HG03139 (cell line): Measurements from ENCODE around the gene PPP2R5A.

ENCODE experiments used
- ATAC-seq: cut with Tn5 transposase; IDR thresholded peaks from one replicate; pipeline ENCODE4 v1.9.1; 2021; ENCODE audit not compliant: unreplicated experiment

PPP2R5A gene

DNA sequence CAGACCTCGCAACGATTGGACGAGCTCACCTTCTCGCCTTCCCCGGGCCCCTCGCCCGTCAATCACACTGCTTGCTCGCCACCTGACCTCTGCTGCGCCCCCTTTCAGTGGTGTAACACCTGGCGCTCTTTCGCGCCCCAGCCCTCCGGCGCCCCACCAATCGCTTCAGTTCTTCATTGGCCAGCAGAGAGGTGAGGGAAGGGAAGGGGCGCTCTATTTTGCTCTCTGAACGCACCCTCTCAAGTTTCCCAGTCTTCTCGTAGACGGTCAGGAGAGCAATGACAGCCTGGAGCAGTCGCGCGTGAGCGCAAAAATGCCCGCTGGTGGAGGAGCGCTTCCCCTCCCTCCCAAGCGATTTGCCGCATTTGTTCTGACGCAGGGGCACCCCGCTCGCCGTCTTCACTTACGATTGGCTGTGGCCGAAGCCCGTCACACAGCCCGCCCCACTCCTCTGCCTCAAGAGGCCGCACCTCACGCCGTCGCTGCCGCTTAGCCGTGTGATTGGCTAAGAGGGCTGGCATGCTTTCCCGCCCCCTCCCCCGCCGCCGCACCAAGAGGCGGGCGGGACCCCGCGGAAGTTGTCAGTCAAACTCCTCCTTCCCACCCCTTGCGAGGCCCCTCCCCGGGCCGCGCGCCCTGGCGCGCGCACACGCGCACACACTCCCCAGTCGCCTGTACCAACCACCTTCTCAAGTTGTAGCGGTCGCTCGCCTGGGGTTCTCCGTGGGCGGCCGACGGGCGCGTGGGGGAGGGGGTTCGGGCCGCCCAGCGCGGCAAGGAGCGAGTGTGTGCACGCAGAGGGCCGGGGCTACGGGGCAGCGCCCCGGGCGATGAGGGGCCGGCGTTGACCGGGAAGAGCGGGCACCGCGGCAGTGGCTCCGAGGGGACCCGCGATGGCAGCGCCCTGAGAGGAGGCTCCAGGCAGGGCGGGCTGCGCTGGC lies at the start of gene PPP2R5A:
TSS of gene PPP2R5A (plus strand) at position 667 of the 941 bp plus-strand sequence. CDS start 701 bp downstream, outside the sequence.
- peak; percentile 89 for ATAC-seq

DNA sequence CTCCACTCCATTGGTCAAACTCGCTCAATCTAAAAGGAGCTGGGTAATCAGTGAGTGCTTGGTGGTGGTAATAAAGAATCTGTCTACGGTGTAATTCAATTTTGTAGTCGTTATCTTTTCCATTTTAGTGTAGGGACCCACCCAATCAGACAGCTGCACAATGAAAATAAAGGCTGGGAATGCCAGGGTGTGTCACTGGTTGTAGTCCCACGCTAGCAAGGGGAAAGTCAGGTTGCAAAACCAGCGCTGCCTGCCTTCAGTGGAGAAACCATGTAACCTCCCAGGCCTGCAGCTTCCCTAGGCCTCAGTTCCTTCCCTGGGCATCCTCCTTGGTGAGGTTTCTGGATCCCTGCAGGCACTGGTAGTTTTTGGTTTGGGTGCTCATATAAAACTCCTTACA lies 49.4 kb upstream of the PPP2R5A start:
- ATAC-seq, result no peak

DNA sequence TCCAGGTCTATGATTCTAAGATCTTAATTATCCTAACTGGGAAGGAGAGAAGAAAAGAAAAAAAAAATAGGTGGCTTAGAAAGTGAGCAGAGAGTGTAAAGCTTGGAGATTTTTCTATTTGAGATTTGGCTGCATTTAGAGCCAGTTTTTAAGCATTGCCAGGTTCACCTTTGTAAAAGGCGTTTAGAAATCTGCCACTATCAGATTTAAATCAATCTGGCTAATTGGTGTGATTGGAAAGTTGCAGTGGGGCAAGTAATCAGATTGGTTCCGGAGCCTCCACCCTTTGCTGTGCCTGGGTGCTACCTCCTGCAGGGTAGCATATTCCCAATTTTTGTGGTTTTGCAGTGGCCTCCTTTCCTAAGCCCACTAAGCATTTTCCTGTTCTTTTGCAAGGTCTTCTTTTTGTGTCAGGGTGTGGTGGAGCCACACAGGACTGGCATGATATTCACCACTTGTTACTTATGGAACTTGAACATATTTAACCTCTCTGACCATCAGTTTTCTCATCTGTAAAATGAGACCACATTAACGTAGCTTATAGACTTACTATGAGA lies 48.5 kb upstream of the PPP2R5A start:
- no peak for ATAC-seq

DNA sequence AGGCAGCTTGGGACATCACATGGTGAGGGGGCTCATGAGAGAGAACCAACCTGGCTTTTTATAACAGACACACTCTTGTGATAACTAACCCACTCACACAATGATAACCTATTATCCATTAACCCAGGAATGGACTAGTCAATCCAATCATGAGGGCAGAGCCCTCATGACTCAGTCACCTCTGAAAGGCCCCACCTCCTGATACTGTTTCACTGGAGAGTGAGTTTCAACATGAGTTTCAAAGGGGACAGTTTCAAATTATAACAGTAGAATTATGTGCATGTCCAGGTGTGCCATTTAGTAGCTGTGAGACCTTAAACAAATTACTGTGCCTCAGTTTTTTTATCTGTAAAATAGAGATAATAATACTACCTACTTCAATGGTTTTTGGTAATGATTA lies 47.6 kb upstream of the PPP2R5A start:
- peak; percentile 91 for ATAC-seq

DNA sequence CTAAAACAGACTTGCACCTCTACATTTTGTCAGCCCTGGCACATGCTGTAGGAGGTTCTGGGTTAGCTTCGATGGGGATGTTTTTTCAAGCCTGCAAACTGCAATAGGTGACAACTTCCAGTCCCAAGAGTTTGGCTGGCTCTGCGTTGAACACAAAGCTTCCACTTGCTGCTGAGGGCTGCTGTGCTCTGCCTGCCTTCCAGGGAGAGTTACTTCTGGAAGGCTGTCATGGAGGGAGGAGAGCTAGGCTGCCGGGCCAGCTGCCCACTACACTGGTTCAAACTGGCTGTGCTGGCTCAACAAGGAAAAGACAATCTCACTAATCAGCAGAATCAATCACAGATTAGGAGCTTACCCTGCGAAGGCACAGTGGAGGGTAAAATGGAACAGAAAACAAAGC lies 46.7 kb upstream of the PPP2R5A start:
- no peak for ATAC-seq

DNA sequence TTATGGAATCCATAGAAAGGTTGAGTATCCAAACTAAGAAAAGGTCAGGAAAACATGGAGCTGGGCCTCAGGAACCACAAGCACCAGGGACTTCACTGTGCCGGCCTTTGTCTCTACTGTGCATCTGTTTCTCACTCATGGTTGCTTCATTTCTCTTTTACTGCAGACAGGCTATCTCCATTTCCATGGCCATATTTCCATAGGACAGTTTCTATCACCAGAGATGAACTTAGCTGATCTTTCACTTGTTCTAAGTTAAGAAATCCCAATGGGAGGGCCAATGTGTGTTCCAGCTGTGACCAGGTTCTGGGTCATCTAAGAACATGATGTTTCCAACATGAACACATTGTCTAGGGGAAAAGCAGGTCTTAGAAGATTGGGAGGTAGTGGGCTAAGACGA lies 43.7 kb upstream of the PPP2R5A start:
- ATAC-seq, result no peak

DNA sequence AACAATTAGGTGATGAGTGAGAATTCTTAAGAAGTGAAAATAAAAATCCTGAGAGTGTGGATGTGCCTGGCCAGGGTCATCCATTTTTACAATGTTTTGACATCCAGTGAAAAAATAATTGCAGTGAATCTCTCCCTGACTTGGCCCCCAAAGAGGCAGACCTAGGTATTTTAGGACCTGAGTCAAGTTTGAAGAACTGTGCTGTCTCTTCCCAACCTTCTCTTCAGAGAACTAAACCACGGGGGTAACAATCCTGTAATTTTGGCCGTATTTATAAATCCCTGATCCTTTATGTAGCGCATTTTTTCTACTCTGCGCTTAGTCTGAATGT lies 43.3 kb upstream of the PPP2R5A start:
- no peak for ATAC-seq

DNA sequence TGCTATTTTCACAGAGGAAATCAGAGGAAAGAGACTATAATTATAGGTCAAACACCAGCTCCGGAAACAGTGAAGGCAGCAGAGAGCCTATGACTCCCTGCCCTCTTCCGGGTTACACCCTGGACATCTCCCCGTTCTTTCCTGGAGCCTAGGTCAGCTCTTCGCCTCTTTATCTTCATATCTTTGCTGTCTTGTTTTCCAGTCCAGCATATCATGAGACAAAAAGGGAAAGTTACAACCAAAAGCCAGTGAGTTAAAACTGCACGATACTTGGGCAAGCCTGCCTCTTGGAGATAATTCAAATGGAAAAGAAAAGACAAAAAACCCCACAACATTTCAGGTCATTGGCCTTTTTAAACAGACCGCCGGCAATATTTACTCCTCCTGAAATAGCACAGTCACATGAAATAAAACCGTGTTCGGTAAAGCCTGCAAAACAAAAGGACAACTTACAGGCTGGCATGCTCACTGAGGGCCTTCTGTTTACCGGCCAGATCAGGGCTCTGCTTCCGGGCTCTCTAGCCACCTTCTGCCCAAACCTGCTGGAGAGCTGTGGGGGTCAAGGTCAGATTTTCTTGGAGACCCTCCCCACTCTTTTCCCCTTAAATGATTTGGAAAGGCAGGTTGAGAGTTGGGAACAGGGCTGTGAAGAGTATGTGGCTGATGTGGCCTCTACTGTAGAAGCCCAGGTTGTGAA lies 42.8 kb upstream of the PPP2R5A start:
- no peak for ATAC-seq

DNA sequence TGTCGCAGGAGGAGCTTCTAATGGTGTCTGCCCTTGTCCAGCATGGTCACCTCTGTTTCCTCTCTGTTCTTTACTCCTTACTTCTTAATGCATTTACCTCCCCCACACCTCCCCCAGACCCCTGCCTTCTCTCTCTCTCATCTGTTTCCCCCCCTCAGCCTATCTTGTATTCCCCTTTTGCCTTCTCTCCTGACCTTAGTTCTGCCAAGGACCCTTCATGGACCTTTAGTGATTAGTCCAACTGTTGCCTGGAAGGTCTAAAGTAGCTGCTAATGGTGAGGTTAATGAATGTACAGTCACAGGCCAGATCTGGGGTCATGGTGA lies 42.3 kb upstream of the PPP2R5A start:
- ATAC-seq, result no peak

DNA sequence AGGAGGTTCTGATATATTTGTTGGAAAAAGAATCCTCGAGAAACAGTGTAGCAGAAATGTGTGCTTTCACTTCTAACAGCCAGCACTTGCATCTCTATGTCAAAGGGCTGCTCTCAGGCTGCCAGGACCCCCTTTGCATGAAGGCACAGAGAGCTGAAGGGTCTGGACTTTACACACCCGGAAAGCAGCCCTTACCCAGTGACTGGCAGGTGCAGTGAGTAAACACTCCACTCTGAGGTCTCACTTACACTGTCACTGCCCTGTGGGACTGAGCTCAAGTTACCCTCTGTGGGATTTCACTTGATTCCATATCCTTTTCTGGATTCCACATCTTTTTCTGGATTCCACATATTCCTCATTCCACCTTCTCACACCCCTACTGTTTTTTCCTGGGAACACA lies 40.8 kb upstream of the PPP2R5A start:
- no peak for ATAC-seq

DNA sequence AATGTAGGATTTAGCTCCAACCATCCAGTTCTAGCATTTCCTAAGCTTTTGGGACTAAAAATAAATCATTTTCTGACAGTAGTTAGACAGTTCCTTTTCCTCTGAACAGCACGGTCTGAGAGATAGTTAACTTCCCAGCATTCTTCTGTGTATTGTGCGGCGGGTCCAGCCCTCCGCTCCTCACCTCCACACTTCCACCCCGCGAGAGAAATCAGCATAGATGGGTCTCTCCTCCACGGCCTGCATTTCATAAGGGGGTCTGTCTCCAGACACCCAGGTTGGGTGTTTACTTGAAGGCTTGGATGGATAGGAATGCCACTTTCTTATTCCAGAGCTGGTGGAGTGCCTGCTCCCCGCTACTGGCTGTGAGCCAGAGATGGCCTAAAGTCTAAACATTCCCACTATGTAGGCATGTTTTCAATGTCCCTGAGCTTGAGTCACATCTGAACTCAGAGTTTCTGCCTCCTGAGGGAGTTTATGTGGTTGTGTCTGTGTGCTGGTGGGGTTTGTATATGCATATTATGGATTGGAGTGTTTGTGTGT lies 38.0 kb upstream of the PPP2R5A start:
- no peak for ATAC-seq

DNA sequence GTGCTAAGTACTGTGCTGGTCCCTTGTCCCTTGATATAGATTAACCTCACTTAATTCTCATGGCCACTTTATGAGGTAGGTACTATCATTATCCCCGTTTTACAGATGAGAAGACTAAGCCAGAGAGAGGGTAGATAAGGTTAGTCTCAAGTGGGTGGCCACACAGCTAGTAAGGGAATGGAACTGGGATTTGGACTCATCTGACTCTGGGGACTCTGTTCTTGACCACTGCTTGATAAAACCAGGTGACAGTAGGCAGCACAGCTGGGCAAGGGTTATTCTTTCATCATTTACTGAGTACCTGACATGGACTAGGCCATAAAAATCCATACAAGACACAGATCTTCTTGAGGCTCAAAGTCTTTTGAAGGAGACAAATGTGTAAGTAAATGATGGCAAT lies 37.2 kb upstream of the PPP2R5A start:
- ATAC-seq, result no peak

DNA sequence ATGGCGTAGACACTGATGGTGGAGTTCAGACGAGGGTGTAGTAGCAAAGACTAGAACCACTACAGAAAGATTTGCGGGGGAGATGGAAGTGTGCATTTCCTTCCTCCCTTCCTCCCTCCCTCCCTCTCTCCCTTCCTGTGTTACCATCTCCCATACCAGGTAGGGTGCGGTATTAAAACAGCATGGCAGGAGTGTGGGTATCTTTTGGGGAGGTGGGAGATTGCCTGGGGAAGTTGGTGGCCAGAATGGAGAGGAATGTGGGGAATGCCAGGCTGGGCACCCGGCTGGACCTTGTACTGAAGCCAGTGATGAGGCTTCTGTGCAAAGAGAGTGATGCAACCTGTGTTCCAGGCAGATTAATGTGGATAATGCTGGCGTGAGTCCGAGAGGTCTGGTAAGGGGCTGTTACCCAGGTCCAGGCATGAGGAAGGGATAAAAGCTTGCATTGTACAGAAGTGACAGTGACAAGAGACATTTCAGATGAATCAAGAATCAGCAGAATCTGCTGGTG lies 30.3 kb upstream of the PPP2R5A start:
- ATAC-seq, result no peak

DNA sequence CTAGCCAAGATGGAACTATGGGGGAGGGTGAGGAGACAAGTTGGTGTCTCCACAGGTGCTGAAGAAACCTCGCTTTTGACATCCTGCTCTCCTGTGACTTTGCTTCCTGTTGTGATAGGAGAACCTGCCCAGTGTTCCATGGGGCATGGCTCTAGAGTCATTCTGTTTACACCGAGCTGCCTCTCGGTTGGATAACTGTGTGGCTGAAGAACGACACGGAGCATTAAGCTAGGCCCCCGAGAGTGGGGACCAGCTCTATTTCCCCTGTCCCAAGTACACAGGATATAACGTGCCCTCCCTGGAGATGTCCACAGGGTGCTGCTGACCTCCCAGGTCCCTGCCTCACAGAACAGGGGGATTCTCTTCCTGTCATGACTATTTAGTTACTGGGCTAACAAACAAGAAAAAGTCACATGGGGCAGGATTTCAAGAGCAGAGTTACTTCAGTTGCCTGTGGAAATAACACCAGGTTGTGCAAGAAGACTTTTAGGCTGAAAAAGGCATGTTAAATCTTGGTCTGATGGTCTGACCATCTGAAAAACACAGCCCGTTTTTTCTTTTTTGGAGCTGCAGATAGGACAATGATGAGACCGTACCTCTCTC lies 29.4 kb upstream of the PPP2R5A start:
- no peak for ATAC-seq

DNA sequence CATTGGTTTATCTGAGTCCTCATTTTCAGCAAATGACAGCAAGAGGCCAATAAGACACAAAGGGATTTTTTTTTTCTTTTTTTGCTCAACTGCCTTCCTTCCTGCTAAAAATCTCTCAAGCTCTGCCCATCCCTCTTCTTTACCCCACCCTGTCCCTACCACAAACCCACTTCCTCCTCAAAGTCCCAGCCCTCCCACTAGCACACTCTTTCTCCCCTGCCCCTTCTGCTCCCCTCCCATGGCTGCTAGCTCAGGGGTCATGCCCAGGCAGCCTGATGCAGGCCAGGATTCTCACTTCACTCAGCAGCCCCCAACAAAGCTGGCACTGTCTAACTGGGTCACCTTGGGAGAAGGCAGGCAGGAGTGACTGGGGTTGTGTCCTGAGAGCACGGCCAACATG lies 28.8 kb upstream of the PPP2R5A start:
- ATAC-seq, result no peak

DNA sequence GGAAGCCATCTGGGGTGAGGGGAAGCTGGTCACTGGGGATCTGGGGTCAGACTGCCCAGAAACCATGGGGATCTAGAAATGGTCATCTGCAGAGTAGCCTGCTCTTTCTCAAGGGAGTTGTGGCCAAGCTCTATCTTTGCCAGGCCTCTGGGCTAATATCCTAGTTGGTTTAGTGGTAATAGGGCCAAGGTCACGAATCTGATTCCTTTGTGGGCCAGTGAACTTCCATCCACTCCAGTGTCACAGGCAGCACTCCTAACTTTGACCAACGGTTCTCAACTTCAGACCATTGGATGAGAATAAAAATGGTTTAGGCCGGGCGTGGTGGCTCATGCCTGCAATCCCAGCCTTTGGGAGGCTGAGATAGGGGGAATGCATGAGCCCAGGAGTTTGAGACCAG lies 28.1 kb upstream of the PPP2R5A start:
- ATAC-seq, result no peak

DNA sequence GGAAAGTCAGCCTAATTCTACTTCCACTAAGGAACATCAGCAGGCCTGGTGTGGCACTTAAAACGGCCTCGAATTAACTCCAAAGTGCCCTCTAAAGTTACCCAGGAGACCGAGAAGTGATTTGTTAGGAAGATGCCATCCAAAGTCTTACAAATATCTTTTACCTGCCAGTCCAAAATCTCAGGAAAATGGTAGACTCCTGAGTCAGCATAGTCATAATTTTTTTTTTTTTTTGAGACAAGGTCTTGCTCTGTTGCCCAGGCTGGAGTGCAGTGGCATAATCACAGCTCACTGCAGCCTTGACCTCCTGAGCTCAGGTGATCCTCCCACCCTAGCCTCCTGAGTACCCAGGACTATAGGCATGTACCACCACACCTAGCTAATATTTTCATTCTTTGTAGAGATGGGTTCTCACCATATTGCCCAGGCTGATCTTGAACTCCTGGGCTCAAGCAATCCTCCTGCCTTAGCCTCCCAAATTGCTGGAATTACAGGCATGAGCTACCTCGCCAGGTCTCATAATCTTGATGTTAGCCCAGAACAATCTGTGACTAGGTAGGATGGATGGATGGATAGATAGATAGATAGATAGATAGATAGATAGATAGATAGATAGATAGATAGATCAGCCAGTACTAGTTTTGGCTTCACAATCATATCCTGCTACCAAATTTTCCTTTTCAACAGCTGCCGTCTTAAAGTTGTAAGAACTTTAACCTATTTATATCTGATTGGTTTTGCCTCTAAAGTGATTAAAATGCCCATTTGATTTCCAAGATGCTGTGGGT lies 25.3 kb upstream of the PPP2R5A start:
- ATAC-seq, result no peak

DNA sequence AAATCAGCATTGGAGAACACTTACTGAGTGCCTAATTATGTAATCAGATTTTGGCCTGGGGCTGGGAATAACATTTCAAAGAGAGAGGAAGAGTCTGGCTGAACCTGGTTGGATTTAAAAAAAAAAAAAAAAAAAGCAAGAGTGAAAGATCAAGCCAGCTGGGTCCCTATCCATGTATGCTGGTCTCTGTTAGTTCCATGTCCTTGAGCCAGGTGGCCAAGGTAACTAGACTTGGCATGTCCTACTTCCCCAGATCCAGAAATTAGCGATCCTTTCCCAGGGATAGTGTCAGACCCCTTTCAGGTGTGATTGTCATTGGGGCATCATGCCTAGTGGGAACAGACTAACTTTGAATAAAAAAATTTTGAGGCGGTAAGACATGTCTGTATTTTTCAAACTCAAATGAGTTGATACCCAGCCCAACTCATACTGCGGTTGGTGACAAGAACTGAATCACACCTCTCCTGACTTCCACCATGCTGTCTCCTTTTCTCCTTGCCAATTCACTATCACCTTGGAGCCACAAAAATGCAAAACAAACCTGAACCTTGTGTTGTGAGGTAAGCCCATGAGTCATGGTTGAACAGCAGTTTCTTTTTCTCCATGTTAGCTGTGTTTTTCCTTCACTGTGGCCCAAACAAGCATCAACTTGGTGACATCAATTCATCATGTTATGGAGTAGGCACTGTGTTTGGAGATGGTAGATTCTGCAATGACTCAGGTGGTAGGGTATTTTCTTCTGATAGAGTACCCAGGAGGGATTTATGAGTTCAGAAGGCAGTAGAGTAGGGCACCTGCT lies 24.5 kb upstream of the PPP2R5A start:
- no peak for ATAC-seq

DNA sequence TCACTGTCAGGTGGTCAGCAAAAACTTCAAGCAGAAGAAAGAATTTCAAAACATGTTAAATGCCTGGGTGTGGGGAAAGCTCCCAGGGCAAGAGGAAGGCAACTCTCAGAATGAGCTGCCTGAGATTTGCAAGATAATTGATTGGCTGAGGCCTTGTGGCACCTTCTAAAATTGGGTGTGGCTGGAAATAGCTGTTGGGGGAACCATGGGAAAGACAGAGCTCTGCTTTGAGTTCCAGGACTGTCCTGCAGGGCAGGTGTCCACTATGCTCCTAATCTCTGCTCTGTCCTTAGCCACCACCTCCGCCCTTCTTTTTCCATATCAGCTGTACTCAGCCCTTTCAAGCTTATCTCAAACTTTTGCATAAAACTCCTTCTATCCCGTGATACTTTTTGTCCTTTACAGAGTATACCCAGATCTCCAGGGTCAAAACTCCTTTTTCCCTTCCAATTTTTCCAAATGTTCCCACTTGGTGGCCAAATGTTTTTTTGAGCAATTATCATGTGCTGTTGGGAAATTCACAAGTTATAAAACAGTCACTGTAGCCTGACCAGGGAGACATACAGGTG lies 23.8 kb upstream of the PPP2R5A start:
- no peak for ATAC-seq
